GM12891 (cell line): ENCODE results near the gene RFFL.

Experiments used
- POLR2A ChIP-seq: IDR thresholded peaks from 2 replicates; pipeline ENCODE4 v1.6.1; 2011; ENCODE audit warnings: low read depth, low read length, control low read depth
- POLR2AphosphoS5 ChIP-seq: IDR thresholded peaks from 2 replicates; pipeline ENCODE4 v1.6.1; 2011; ENCODE audit warnings: low read depth, low read length, control low read depth

- TF ChIP-seq POLR2A: no peak
- TF ChIP-seq POLR2AphosphoS5: no peak
Measured at GRCh38 chr17:35052241-35052610, 11.3 kb downstream of the RFFL start.
